SU-DHL-6 (cell line): ENCODE measurements around the gene CDNF.

Experiments
- EZH2phosphoT487 ChIP-seq: fragments of 200-600 bp; sonication (generic), shearing (Covaris generic); conservative IDR thresholded peaks from 2 replicates; pipeline ENCODE4 v1.6.1; 2018; ENCODE audit warnings: mild to moderate bottlenecking, antibody characterized with exemption, low read length, moderate library complexity, mixed read lengths
- TF ChIP-seq, protein P1 (sequence below): fragments of 200-600 bp; sonication (generic); IDR thresholded peaks from one replicate; pipeline ENCODE4 v1.5.1; 2017; ENCODE audit warnings: antibody characterized with exemption, mild to moderate bottlenecking, low read length, moderate library complexity; ENCODE audit not compliant: insufficient read depth, poor library complexity, severe bottlenecking

- TF ChIP-seq, protein P1, sequence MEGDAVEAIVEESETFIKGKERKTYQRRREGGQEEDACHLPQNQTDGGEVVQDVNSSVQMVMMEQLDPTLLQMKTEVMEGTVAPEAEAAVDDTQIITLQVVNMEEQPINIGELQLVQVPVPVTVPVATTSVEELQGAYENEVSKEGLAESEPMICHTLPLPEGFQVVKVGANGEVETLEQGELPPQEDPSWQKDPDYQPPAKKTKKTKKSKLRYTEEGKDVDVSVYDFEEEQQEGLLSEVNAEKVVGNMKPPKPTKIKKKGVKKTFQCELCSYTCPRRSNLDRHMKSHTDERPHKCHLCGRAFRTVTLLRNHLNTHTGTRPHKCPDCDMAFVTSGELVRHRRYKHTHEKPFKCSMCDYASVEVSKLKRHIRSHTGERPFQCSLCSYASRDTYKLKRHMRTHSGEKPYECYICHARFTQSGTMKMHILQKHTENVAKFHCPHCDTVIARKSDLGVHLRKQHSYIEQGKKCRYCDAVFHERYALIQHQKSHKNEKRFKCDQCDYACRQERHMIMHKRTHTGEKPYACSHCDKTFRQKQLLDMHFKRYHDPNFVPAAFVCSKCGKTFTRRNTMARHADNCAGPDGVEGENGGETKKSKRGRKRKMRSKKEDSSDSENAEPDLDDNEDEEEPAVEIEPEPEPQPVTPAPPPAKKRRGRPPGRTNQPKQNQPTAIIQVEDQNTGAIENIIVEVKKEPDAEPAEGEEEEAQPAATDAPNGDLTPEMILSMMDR: no peak
- TF ChIP-seq EZH2phosphoT487: no peak
These were observed 63.6 kb downstream of the CDNF start for GRCh38 chr10:14774214-14774580.
